Measurements from ENCODE around the gene ANXA2R. TPM values are rescaled to one million over a fixed set of nuclear protein-coding genes. Genes with fewer than 3 reads are reported as not detected.

ANXA2R gene
- total RNA-seq, 1 donor, result 3.0 TPM

GRCh38 chr5:43016217-43016779, 23.8 kb downstream of the ANXA2R start:
- no peak for DNase-seq (ENCODE audit: low read depth)
- no peak for TF ChIP-seq CTCF (IDR thresholded peaks at IDR 0.05; ENCODE audit: insufficient read depth, low read length)
- no peak overlapping the region for H3K4me3 ChIP-seq (ENCODE audit: low read depth, low read length)

DNA sequence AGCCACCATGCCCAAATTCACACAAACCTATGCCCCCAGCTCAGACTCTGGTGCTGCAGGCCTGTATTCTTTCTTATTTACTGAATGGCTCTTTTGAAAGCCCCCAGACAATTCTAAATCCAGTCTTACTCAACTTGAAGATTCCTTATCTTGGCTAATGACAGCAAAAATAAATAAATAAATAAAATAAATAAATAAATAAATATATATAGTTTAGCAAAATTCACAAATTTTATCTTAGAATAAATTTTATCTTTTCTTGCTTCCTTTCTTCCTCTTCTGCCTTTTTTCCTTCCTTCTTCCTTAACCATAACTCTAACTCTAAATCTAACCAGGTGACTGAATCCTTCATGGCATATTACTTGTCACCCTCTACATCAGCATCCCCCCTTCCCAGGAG, 25.6 kb downstream of the ANXA2R start:
- no peak for DNase-seq (ENCODE audit: low read depth)
- H3K4me3 ChIP-seq (ENCODE audit: low read depth, low read length), result no peak overlapping the region
- no peak for TF ChIP-seq CTCF (IDR thresholded peaks at IDR 0.05; ENCODE audit: insufficient read depth, low read length)

DNA sequence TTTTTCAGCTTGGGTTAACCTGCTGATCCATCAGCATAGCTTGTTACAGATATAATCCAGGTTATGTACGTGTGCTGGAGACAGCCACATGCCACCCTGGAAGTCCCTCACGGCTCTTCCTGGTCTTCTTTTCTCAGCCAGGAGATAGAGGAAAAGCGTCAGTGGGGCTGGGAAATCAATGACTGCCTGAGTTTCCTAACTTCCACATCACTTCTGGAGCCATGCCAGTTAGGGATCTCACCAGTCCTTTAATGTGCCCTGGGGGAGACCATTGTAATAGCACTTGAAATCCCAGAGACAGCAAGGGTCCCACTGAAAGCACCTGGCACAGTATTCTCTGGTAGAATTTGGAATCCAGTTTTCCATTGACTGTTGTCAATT, 29.2 kb downstream of the ANXA2R start:
- DNase-seq (ENCODE audit: low read depth), result no peak
- no peak overlapping the region for H3K4me3 ChIP-seq (ENCODE audit: low read depth, low read length)
- no peak for TF ChIP-seq CTCF (IDR thresholded peaks at IDR 0.05; ENCODE audit: insufficient read depth, low read length)

DNA sequence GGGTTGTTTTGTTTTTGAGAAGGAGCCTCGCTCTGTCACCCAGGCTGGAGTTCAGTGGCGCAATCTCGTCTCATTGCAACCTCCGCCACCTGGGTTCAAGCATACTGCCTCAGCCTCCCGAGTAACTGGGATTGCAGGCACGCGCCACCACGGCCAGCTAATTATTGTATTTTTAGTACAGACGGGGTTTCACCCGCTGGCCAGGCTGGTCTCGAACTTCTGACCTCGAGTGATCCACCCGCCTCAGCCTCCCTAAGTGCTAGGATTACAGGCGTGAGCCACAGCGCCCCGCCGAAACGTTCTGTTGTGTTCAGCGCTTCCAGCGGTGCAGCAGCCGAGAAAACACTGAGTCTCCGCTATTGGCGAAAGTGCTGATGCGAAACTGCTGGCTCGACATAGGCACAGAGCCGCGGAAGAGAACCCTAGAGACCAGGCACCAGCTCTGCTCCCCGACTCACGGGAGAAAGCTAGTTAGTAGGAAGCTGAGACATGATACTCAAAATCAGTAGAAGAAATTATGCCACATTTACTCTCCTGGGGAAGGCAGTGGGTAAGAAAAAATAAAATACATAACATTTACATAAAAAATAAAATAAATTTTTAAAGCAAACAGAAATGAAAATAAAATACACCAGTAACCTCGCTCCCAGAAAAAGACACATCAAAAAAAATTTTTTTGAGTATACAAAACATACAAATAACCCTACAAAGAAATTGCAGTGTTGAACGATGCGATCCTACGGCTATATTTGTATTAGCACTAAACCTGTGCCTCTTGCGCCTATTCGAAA, 31.6 kb downstream of the ANXA2R start:
- H3K4me3 ChIP-seq (ENCODE audit: low read depth, low read length), result peak overlapping the region; percentile 66
- peak; percentile 91 for DNase-seq (ENCODE audit: low read depth)
- TF ChIP-seq CTCF (IDR thresholded peaks at IDR 0.05; ENCODE audit: insufficient read depth, low read length), result peak; percentile 16

- peak overlapping the region; percentile 66 for H3K4me3 ChIP-seq (ENCODE audit: low read depth, low read length)
- TF ChIP-seq CTCF (IDR thresholded peaks at IDR 0.05; ENCODE audit: insufficient read depth, low read length), result no peak
- DNase-seq (ENCODE audit: low read depth), result peak; percentile 81
Measured at GRCh38 chr5:43007911-43008362, 32.2 kb downstream of the ANXA2R start.

DNA sequence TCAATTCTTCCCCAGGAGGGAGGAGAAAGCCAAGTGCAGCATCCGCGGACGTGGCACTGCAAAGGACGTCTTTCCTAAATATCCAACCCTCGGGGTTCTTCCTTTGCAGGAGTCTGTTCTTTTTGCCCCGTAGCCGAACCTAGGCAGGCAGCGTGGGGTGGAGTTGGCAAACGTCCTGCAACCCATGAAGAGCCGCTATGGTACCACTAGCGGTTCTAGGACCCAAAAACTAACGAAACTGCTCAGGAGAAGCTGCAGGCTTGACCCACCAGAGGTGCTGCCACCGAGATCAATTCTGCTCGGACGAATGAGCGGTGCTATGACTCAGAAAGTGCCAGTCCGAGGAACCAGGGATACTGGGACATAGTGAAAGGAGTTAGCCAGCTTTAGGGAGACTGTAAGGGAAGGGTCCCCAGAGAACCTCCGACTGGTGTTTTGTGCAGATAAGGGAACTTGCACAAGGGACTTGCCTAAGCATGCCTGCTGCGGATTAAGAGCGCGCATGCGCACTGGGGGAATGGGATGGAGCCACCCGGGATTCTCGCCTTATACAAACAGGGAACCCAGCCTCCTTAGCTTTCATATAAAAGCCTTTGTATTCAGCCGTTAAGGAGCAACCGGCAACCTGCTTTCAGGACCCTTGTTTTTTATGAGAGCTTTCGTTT, 32.7 kb downstream of the ANXA2R start:
- TF ChIP-seq CTCF (IDR thresholded peaks at IDR 0.05; ENCODE audit: insufficient read depth, low read length), result peak; percentile 13
- H3K4me3 ChIP-seq (ENCODE audit: low read depth, low read length), result peak overlapping the region; percentile 66
- peak; percentile 98 for DNase-seq (ENCODE audit: low read depth)

Measured in fibroblast of the aortic adventitia (primary cell).